ENCODE measurements around the gene PHF23.
A peak's percentile ranks its signal among the peaks of the same experiment; 100 is the strongest.

Gene PHF23

DNA sequence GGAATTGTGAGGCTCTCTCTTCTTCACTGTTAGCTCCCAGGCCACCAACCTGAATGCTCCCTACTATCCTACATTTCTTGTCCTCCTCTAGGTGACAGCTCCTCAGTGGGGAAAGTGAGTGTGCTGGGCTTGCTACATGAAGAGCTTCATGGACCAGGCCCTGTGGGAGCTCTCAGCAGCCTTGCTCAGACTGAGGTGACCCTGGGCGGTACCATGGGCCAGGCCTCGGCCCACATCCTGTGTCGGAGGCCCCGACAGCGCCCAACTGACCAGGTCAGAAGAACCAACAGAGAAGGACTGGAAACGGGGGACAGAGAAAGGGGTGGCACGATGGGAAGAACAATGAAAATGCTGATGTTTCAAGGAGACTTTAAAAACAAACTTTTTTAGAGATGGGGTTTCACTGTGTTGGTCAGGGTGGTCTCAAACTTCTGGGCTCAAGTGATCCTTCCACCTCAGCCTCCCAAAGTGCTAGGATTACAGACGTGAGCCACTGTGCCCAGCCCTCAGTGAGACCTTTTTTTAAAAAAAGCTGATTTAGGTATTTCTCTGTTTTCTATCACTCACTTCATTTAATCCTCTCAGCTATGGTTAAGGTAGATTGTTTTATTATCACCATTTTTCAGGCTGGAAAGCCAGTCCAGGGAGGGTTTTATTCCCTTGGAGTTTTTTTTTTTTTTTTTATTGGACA is 17.7 kb upstream of the PHF23 start:
- TF ChIP-seq FOXP2 (optimal IDR thresholded peaks at IDR 0.05; ENCODE audit: borderline replicate concordance, extremely low read depth, extremely low read length, insufficient read depth) (no peak), SIN3A (IDR thresholded peaks at IDR 0.05; ENCODE audit: borderline replicate concordance, insufficient read depth, low read length) (no peak), TAF1 (IDR thresholded peaks at IDR 0.05; ENCODE audit: borderline replicate concordance, insufficient read depth, low read length) (no peak)

DNA sequence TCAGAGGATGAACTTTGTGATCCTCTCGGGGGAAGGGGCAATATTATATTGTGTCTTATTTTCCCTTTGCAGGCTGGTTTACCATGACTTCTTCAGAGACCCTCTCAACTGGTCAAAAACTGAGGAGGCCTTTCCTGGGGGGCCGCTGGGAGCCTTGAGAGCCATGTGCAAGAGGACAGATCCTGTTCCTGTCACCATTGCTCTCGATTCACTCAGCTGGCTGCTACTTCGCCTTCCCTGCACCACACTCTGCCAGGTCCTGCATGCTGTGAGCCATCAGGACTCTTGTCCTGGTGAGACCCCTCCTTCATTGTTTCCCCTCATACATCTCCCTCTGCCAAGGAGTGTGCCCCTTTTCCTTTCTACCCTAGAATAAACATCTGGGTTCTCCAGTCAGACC is 15.3 kb upstream of the PHF23 start:
- no peak for TF ChIP-seq POLR2AphosphoS5 (IDR thresholded peaks at IDR 0.05; ENCODE audit: low read depth, low read length)

DNA sequence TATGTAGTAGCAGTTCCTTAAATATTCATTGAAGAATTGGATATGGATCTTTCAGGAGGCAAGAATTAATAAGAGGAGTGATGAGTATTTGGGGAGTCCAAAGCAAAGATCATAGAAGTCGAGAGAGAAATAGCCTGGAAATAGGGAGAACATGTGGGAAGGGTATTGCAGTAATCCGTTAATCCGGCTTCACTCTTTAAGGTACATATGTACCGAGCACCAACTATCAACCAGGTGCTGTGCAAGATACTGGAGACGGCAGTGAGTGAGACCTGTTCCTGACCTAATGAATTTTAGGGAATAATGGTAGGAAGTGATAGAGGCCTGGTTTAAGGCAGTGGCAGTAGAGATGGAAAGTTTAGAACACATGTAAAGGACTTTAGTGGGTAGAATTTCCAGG is 13.8 kb upstream of the PHF23 start:
- no peak for TF ChIP-seq SIN3A (IDR thresholded peaks at IDR 0.05; ENCODE audit: borderline replicate concordance, insufficient read depth, low read length)

DNA sequence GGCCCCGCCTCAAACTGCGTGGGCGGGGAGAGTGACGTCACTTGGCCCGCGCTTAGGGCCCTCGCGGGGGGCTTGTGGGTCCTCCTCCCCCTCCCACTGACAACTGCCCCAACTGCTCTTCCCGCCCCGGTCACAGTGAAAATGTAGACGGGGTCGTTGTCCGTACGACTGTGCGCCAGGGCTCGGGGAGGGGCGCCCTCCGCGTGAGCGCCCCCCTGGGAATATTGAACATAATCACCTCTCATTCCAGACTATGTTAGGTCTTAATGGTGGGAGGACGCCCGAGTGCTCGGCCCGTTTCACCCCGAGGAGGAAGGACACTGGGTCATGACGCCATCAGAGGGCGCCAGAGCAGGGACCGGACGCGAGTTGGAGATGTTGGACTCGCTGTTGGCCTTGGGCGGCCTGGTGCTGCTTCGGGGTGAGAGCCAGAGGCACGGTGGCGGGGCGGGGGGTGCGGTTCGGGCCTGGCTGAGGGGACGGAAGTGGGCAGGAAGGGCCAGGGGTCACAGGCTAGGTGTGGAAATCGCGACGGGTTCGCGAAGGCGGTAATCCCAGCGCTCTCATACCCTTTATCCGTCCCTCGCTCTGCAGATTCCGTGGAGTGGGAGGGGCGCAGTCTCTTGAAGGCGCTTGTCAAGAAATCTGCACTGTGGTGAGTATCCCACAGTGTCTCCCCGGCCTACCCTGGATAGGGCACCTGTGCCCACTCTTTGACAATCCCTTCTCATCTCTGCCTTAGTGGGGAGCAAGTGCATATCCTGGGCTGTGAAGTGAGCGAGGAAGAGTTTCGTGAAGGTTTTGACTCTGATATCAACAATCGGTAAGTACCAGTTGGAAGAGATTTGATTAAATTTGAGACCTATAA is 13.2 kb upstream of the PHF23 start, which contains the start of gene ELP5:
ELP5 (plus strand) TSS at position 40 of the 868 bp plus-strand sequence; CDS start at position 376, 336 bp downstream.
- TF ChIP-seq TAF1 (IDR thresholded peaks at IDR 0.05; ENCODE audit: borderline replicate concordance, insufficient read depth, low read length) (peak; percentile 67; the same call in 1 of the 2 replicates), FOXP2 (optimal IDR thresholded peaks at IDR 0.05; ENCODE audit: borderline replicate concordance, extremely low read depth, extremely low read length, insufficient read depth) (peak; percentile 81), POLR2AphosphoS5 (IDR thresholded peaks at IDR 0.05; ENCODE audit: low read depth, low read length) (no peak; the same call in 1 of the 2 replicates), SIN3A (IDR thresholded peaks at IDR 0.05; ENCODE audit: borderline replicate concordance, insufficient read depth, low read length) (0 out of 2 replicates have a peak, but pooled peaks have one; percentile 74)
- TF ChIP-seq, protein P1, sequence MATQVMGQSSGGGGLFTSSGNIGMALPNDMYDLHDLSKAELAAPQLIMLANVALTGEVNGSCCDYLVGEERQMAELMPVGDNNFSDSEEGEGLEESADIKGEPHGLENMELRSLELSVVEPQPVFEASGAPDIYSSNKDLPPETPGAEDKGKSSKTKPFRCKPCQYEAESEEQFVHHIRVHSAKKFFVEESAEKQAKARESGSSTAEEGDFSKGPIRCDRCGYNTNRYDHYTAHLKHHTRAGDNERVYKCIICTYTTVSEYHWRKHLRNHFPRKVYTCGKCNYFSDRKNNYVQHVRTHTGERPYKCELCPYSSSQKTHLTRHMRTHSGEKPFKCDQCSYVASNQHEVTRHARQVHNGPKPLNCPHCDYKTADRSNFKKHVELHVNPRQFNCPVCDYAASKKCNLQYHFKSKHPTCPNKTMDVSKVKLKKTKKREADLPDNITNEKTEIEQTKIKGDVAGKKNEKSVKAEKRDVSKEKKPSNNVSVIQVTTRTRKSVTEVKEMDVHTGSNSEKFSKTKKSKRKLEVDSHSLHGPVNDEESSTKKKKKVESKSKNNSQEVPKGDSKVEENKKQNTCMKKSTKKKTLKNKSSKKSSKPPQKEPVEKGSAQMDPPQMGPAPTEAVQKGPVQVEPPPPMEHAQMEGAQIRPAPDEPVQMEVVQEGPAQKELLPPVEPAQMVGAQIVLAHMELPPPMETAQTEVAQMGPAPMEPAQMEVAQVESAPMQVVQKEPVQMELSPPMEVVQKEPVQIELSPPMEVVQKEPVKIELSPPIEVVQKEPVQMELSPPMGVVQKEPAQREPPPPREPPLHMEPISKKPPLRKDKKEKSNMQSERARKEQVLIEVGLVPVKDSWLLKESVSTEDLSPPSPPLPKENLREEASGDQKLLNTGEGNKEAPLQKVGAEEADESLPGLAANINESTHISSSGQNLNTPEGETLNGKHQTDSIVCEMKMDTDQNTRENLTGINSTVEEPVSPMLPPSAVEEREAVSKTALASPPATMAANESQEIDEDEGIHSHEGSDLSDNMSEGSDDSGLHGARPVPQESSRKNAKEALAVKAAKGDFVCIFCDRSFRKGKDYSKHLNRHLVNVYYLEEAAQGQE (IDR thresholded peaks at IDR 0.05; ENCODE audit: insufficient read depth in 1 of 2, low read depth in 2 of 2, low read length in 2 of 2): peak in 1 of 2 experiments; percentile 68; a peak in 2 of 4 replicates

DNA sequence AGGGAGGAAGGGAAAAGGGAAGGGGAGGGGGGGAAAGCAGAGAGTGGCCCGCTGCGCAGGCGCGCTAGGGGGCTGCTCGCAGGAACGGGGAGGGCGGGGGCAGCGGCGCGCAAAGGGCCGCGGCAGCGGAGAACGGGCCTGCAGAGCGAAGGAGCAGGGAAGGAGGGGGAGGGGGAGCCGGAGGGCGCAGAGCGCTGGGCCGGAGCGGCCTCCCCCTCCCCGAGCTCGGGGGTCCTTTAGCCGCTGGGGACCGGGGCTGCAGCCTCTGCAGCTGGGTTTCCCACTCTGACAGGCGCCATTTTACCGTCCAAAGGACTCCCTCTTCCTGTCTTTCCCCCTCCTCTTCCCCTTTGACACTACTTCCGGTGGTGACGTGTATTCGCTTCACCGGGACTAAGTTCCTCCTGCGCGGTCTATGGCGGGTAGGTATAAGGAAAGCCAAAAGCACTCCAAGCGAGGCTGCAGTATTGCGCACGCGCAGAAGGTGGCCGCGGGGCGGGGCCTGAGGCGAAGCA is 12.5 kb upstream of the PHF23 start, which contains the start of gene CTDNEP1:
CTDNEP1 (minus strand) TSS at position 74 of the 515 bp plus-strand sequence. CDS start 438 bp downstream, outside the sequence.
- no peak for TF ChIP-seq FOXP2 (optimal IDR thresholded peaks at IDR 0.05; ENCODE audit: borderline replicate concordance, extremely low read depth, extremely low read length, insufficient read depth)
- peak; percentile 71; the same call in 1 of the 2 replicates for TF ChIP-seq TAF1 (IDR thresholded peaks at IDR 0.05; ENCODE audit: borderline replicate concordance, insufficient read depth, low read length)
- TF ChIP-seq, protein P1 (IDR thresholded peaks at IDR 0.05; ENCODE audit: insufficient read depth in 1 of 2, low read depth in 2 of 2, low read length in 2 of 2): peak in 1 of 2 experiments; percentile 28; a peak in 1 of 4 replicates
- no peak for TF ChIP-seq SIN3A (IDR thresholded peaks at IDR 0.05; ENCODE audit: borderline replicate concordance, insufficient read depth, low read length)
- peak; percentile 42; the same call in 1 of the 2 replicates for TF ChIP-seq POLR2AphosphoS5 (IDR thresholded peaks at IDR 0.05; ENCODE audit: low read depth, low read length)

DNA sequence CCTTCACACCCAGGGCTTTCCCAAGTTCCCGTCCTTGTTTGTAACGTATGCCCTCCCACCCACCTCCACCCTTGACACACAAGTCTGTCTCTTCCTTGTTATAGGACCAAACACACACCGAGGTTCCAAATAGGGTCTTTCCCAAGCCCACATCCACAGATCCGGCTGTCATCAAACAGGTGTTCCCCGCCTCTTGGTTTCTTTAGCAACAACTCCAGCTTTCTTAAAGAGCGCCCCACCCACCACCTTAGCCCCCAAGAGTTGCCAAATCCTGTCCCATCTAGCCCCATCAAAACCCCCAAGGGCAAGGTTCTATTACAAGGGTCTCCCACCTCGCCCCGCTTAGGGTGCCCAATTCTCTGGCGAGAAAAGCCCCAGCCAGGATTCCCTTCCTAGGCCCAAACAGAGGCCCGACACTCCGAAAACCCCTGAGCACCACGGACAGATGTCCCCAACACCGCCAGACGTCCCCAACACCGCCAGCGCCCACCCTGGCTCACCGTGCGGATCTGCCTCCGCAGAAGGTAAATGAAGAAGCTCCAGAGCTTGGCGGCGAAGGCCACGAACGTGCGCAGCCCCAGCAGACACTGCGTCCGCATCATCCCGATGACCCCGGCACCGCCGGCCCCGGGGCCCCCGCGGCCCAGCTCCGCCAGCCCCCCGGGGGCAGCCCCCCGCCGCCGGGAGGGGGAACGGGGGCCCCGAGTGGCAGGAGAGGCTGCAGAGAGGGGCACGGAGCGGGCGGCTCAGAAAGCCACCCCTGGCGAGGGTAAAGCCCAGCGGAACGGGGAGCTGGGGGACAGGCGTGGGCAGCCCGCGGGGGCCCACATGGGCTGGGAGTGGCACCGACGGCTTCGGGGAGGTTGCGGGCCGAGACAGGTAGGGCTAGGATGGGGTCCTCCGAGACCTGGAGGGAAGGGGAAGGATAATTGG is 11.7 kb upstream of the PHF23 start:
- TF ChIP-seq FOXP2 (optimal IDR thresholded peaks at IDR 0.05; ENCODE audit: borderline replicate concordance, extremely low read depth, extremely low read length, insufficient read depth): no peak
- TF ChIP-seq, protein P1 (IDR thresholded peaks at IDR 0.05; ENCODE audit: insufficient read depth in 1 of 2, low read depth in 2 of 2, low read length in 2 of 2): no peak

Data from PFSK-1 (cell line).